Activated naive CD4-positive, alpha-beta T cell treated with anti-CD3 and anti-CD28 coated beads for 36 hours (primary cell): Measurements from ENCODE around the gene RUNX1. TPM values are rescaled to one million over a fixed set of nuclear protein-coding genes. Genes with fewer than 3 reads are reported as not detected.

Source experiments
- CTCF ChIA-PET: fragments of 350-600 bp; sonication (Branson Sonifier 250); formaldehyde crosslinking; loops from one replicate; lab custom pipeline; 2021; ENCODE audit warnings: antibody characterized with exemption; lab: Charles Lee
- DNase-seq: peaks from one replicate; pipeline ENCODE4 v3.0.0-alpha.2; 2020
- H3K27ac Mint-ChIP-seq: one replicate; pipeline ENCODE4 v1.8.0; 2021; ENCODE audit warnings: mild to moderate bottlenecking, mixed read lengths
- H3K27me3 Mint-ChIP-seq: one replicate; pipeline ENCODE4 v1.8.0; 2021; ENCODE audit warnings: low read depth, mixed read lengths
- H3K36me3 Mint-ChIP-seq: one replicate; pipeline ENCODE4 v1.8.0; 2021; ENCODE audit warnings: low read depth, mixed read lengths
- H3K4me1 Mint-ChIP-seq: one replicate; pipeline ENCODE4 v1.8.0; 2021; ENCODE audit warnings: low read depth, mixed read lengths
- H3K4me3 Mint-ChIP-seq: one replicate; pipeline ENCODE4 v1.8.0; 2021; ENCODE audit warnings: mild to moderate bottlenecking, moderate library complexity, mixed read lengths
- H3K9me3 Mint-ChIP-seq: one replicate; pipeline ENCODE4 v1.8.0; 2021; ENCODE audit warnings: mixed read lengths
- intact Hi-C: fragments of 100-400 bp; cut with micrococcal nuclease; formaldehyde crosslinking; loops from one replicate; pipeline ENCODE4 v1.15.1; 2023
- total RNA-seq, 2 experiments: library from RNA; stranded (reverse); gene quantifications; one replicate each; pipeline ENCODE4 v1.2.3, GENCODE V29; 2021

RUNX1 gene
- total RNA-seq, 2 experiments from 2014 or later, result 36.9 to 41.0 TPM

GRCh38 chr21:35044128-35044527 lies 5.0 kb downstream of the RUNX1 start:
- Mint-ChIP-seq H3K27ac (peak overlapping the region; percentile 97), H3K4me3 (peak overlapping the region; percentile 2), H3K9me3 (no peaks in the 10 kb centered on the region), H3K4me1 (peaks cover 79% of the 10 kb centered on the region), H3K27me3 (no peaks in the 10 kb centered on the region), H3K36me3 (peaks cover 13% of the 10 kb centered on the region)
- intact Hi-C loops, result loop anchor here (2.0 kb wide), 1 partner anchor 17 kb away; no protein-coding TSS in a partner anchor
- no peak for DNase-seq
- CTCF ChIA-PET, result interaction anchor here (0.5 to 1.3 kb wide), 7 partner anchors 15 to 156 kb away, joined by 3 to 4 read pairs (median 3); no protein-coding TSS in a partner anchor

DNA sequence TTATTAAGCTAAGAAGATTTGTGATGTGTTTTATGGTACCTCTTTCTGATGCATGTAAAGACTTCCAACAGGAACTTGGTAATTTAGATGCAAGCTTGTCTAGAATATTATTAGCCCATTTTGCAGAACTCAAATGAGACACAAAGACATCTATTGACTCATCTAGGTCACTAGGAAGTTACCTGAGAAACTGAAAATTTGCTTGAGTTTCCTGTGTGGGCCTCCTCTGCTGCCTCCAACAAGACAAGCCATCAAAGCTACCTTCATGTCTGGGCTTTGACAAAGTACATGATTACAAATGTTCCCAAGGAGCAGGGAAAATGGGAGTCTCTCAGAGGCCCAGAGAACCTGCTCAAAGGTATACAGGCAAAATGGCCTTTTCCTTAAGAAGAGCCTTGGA lies 5.6 kb downstream of the RUNX1 start:
- Mint-ChIP-seq H3K27me3 (no peaks in the 10 kb centered on the region), H3K27ac (peak overlapping the region; percentile 97), H3K4me1 (peaks cover 84% of the 10 kb centered on the region), H3K9me3 (no peaks in the 10 kb centered on the region), H3K36me3 (peaks cover 16% of the 10 kb centered on the region), H3K4me3 (peak overlapping the region; percentile 2)
- intact Hi-C loops, result no loop called here
- CTCF ChIA-PET, result interaction anchor here (0.7 to 1.4 kb wide), 6 partner anchors 70 to 155 kb away, joined by 3 to 4 read pairs (median 3); no protein-coding TSS in a partner anchor
- peak; percentile 47 for DNase-seq

GRCh38 chr21:35042836-35043235 lies 6.3 kb downstream of the RUNX1 start:
- DNase-seq, result no peak
- Mint-ChIP-seq H3K27me3 (no peaks in the 10 kb centered on the region), H3K4me3 (peak overlapping the region; percentile 44), H3K9me3 (no peaks in the 10 kb centered on the region), H3K4me1 (peaks cover 89% of the 10 kb centered on the region), H3K27ac (peak overlapping the region; percentile 97), H3K36me3 (peaks cover 16% of the 10 kb centered on the region)
- CTCF ChIA-PET, result interaction anchor here (0.6 to 1.4 kb wide), 5 partner anchors 44 to 155 kb away, joined by 3 to 4 read pairs (median 3); no protein-coding TSS in a partner anchor
- intact Hi-C loops, result no loop called here

- peaks cover 96% of the 10 kb centered on the region for H3K4me1 Mint-ChIP-seq
- no peaks in the 10 kb centered on the region for H3K9me3 Mint-ChIP-seq
- H3K4me3 Mint-ChIP-seq, result peak overlapping the region; percentile 31
- peak overlapping the region; percentile 54 for H3K27ac Mint-ChIP-seq
- intact Hi-C loops, result no loop called here
- H3K27me3 Mint-ChIP-seq, result no peaks in the 10 kb centered on the region
- peaks cover 16% of the 10 kb centered on the region for H3K36me3 Mint-ChIP-seq
- DNase-seq, result no peak
- CTCF ChIA-PET, result no interaction called here
Measured at GRCh38 chr21:35041881-35042280, 7.2 kb downstream of the RUNX1 start.

- DNase-seq, result no peak
- no peaks in the 10 kb centered on the region for H3K27me3 Mint-ChIP-seq
- H3K9me3 Mint-ChIP-seq, result no peaks in the 10 kb centered on the region
- H3K4me1 Mint-ChIP-seq, result peaks cover 97% of the 10 kb centered on the region
- H3K4me3 Mint-ChIP-seq, result peak overlapping the region; percentile 55
- CTCF ChIA-PET, result interaction anchor here (1.0 to 1.3 kb wide), 2 partner anchors 12 to 52 kb away, joined by 3 read pairs; no protein-coding TSS in a partner anchor
- intact Hi-C loops, result no loop called here
- peak overlapping the region; percentile 62 for H3K27ac Mint-ChIP-seq
- H3K36me3 Mint-ChIP-seq, result peaks cover 16% of the 10 kb centered on the region
Measured at GRCh38 chr21:35041122-35041521, 8.0 kb downstream of the RUNX1 start.

DNA sequence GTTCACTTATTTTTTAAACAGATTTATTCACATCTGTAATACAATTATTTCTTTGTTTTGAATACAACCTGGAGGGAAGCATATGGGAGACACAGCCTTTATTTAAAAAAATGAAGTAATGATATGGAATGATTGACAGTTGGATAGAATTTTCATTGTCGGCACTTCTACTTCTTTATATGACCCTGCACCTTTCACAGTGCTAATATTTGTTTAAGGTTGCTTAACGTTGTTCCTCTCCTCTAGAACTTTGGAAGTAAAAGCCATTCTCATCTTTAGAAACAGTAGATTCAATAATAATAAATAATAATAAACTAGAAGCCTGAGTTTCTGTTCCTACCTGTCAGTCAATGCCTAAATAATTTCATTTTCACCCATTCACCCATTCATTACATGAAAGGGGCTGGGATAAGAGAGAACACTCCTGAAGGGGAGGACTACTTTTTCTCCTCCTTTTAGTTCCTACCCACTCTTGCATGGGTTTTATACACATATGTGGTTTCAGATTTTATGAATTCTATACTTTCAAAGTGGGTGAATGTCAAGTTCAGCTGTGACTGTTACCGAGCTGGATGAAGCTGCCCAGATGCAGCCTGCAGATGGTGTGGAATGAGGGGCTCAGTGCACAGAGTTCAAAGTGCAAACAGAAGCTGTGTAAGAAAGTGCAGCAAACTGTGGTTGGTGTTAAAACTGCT lies 9.4 kb downstream of the RUNX1 start:
- DNase-seq, result no peak
- no peaks in the 10 kb centered on the region for H3K9me3 Mint-ChIP-seq
- no peak overlapping the region for H3K27ac Mint-ChIP-seq
- H3K4me1 Mint-ChIP-seq, result peaks cover 96% of the 10 kb centered on the region
- intact Hi-C loops, result no loop called here
- H3K27me3 Mint-ChIP-seq, result no peaks in the 10 kb centered on the region
- peaks cover 19% of the 10 kb centered on the region for H3K36me3 Mint-ChIP-seq
- no peak overlapping the region for H3K4me3 Mint-ChIP-seq
- CTCF ChIA-PET, result interaction anchor here (0.8 to 1.3 kb wide), 3 partner anchors 13 to 360 kb away, joined by 3 to 4 read pairs (median 3); no protein-coding TSS in a partner anchor

GRCh38 chr21:35038772-35039319 lies 10.3 kb downstream of the RUNX1 start:
- H3K9me3 Mint-ChIP-seq, result no peaks in the 10 kb centered on the region
- H3K27ac Mint-ChIP-seq, result peak overlapping the region; percentile 33
- no peak for DNase-seq
- intact Hi-C loops, result no loop called here
- H3K36me3 Mint-ChIP-seq, result peaks cover 19% of the 10 kb centered on the region
- CTCF ChIA-PET, result interaction anchor here (0.7 to 1.2 kb wide), 5 partner anchors 12 to 149 kb away, joined by 3 to 7 read pairs (median 5); no protein-coding TSS in a partner anchor
- H3K4me1 Mint-ChIP-seq, result peaks cover 96% of the 10 kb centered on the region
- H3K4me3 Mint-ChIP-seq, result peak overlapping the region; percentile 38
- H3K27me3 Mint-ChIP-seq, result no peaks in the 10 kb centered on the region

- Mint-ChIP-seq H3K9me3 (no peaks in the 10 kb centered on the region), H3K36me3 (peaks cover 13% of the 10 kb centered on the region), H3K27me3 (no peaks in the 10 kb centered on the region), H3K4me3 (peak overlapping the region; percentile 62), H3K27ac (peak overlapping the region; percentile 86), H3K4me1 (peaks cover 95% of the 10 kb centered on the region)
- no peak for DNase-seq
- CTCF ChIA-PET, result interaction anchor here (0.7 to 1.1 kb wide), 2 partner anchors 104 to 144 kb away, joined by 5 read pairs; no protein-coding TSS in a partner anchor
- intact Hi-C loops, result no loop called here
Measured at GRCh38 chr21:35037384-35037765, 11.7 kb downstream of the RUNX1 start.

- H3K27ac Mint-ChIP-seq, result peak overlapping the region; percentile 86
- CTCF ChIA-PET, result interaction anchor here (0.7 to 1.1 kb wide), 2 partner anchors 103 to 156 kb away, joined by 3 to 5 read pairs; no protein-coding TSS in a partner anchor
- H3K9me3 Mint-ChIP-seq, result no peaks in the 10 kb centered on the region
- H3K36me3 Mint-ChIP-seq, result peaks cover 13% of the 10 kb centered on the region
- peaks cover 93% of the 10 kb centered on the region for H3K4me1 Mint-ChIP-seq
- DNase-seq, result no peak
- H3K4me3 Mint-ChIP-seq, result peak overlapping the region; percentile 62
- no peaks in the 10 kb centered on the region for H3K27me3 Mint-ChIP-seq
- intact Hi-C loops, result no loop called here
Measured at GRCh38 chr21:35036465-35037383, 12.4 kb downstream of the RUNX1 start.

DNA sequence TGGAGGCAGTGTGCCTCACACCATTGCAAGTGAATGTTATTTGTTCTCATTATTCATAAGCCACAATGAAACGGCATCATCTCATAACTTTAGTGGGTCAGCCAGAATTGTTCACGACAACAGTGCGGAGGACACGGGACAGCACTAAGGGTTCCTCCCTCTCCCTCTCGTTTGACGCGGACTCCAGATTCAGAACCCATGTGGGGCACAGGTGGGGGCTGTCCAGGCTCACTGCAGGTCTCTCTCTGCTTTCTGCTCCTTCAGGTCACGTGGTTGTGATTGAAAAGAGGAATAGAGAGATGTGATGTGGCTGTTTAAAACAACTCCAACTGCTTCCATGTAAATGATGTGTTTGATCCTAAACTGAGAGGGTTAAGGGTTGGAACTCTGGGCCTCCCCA lies 13.5 kb downstream of the RUNX1 start:
- Mint-ChIP-seq H3K27ac (peak overlapping the region; percentile 54), H3K9me3 (no peaks in the 10 kb centered on the region), H3K27me3 (no peaks in the 10 kb centered on the region), H3K4me1 (peaks cover 91% of the 10 kb centered on the region), H3K36me3 (peaks cover 14% of the 10 kb centered on the region), H3K4me3 (no peak overlapping the region)
- no peak for DNase-seq
- CTCF ChIA-PET, result interaction anchor here (1.1 to 1.4 kb wide), 2 partner anchors 93 to 155 kb away, joined by 3 to 4 read pairs; no protein-coding TSS in a partner anchor
- intact Hi-C loops, result loop anchor here (1.0 kb wide), 1 partner anchor 8 kb away; no protein-coding TSS in a partner anchor

DNA sequence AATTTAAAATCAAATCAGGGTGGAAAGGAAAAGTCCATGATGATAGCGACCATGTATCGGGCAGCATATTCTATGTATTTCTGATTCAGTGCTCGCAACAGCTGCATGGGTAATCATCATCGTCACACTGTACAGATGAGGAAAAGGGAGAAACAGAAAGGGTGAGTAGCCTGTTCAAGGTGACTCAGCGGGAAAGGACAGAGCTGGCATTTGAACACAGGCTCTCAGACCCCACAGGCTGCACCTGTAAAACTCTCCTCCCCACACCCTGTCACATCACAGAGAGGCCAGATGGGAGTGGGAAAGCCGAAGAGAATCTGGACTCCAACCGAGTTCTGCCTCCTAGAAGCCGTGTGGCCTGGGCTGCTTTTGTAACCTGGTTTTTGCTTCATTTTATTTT lies 14.0 kb downstream of the RUNX1 start:
- intact Hi-C loops, result loop anchor here (1.0 kb wide), 1 partner anchor 8 kb away; no protein-coding TSS in a partner anchor
- Mint-ChIP-seq H3K4me3 (no peak overlapping the region), H3K27me3 (no peaks in the 10 kb centered on the region), H3K36me3 (peaks cover 14% of the 10 kb centered on the region), H3K9me3 (no peaks in the 10 kb centered on the region), H3K4me1 (peaks cover 91% of the 10 kb centered on the region), H3K27ac (peak overlapping the region; percentile 6)
- CTCF ChIA-PET, result interaction anchor here (1.3 to 1.4 kb wide), 2 partner anchors 13 to 92 kb away, joined by 4 read pairs; no protein-coding TSS in a partner anchor
- DNase-seq, result no peak
